WI38 (cell line): ENCODE results near the gene NTSR1.

Experiments used
- H3K4me3 ChIP-seq: 2 replicates; pipeline ENCODE4 v1.5.1; 2011; ENCODE audit warnings: low read depth, mild to moderate bottlenecking, control low read depth, low read length
- TF ChIP-seq, protein P1 (sequence below): IDR thresholded peaks from 2 replicates; pipeline ENCODE4 v1.5.1; 2012; ENCODE audit warnings: low read depth, mild to moderate bottlenecking, control low read depth, low read length

NTSR1 gene

DNA sequence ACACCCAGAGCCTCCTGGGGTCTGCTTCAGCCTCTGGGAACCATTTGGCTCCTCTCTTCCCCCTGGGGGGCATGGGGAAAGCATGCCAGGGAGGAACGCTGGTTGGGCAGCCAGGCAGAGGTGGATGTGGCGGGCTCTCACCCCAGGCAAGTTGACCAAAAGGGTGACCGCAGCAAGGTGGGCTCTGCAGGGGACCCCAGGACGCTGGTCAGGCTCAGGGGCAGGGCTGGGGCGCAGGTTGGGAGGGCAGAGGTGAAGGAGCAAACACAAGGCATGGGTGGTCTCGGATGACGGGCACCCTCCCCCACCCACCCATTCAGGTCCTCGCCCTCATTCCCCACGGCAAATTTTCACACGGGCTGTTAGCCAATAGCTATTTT, 57.4 kb downstream of the NTSR1 start:
- TF ChIP-seq, protein P1, sequence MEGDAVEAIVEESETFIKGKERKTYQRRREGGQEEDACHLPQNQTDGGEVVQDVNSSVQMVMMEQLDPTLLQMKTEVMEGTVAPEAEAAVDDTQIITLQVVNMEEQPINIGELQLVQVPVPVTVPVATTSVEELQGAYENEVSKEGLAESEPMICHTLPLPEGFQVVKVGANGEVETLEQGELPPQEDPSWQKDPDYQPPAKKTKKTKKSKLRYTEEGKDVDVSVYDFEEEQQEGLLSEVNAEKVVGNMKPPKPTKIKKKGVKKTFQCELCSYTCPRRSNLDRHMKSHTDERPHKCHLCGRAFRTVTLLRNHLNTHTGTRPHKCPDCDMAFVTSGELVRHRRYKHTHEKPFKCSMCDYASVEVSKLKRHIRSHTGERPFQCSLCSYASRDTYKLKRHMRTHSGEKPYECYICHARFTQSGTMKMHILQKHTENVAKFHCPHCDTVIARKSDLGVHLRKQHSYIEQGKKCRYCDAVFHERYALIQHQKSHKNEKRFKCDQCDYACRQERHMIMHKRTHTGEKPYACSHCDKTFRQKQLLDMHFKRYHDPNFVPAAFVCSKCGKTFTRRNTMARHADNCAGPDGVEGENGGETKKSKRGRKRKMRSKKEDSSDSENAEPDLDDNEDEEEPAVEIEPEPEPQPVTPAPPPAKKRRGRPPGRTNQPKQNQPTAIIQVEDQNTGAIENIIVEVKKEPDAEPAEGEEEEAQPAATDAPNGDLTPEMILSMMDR, result no peak
- no peak overlapping the region for H3K4me3 ChIP-seq

DNA sequence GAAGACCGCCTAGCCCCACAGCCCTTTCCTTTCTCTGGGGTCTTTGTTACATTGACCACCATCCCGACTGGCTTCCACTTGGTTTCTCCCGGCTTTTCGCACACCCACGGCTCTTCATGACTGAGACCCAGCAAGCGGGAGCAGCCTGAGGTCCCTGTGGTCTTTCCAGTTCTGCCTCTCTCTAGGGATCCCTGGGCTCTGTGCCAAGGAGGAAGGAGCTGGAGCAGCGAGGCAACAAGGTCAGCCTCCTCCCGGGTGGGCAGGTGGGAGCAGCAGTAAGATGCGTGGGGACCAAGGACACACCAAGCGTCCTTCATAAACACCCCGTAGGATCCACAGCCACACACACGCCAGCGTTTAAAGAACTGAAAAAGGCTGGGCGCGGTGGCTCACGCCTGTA, 58.1 kb downstream of the NTSR1 start:
- TF ChIP-seq, protein P1, result no peak
- no peak overlapping the region for H3K4me3 ChIP-seq

DNA sequence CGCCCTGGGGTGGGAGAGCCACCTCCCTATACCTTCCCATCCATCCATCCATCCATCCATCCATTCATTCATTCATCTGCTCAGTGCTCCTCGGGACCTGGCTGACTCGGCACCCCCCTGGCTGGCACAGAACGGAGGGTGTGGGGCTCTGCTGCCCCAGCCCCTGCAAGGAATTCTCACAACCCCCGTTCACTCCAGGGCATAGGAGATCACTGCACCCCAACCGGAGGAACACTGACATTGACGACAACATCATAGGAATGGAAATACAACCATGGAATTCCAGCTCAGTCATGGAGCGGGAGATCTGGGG, 59.6 kb downstream of the NTSR1 start:
- no peak overlapping the region for H3K4me3 ChIP-seq
- TF ChIP-seq, protein P1, result no peak

DNA sequence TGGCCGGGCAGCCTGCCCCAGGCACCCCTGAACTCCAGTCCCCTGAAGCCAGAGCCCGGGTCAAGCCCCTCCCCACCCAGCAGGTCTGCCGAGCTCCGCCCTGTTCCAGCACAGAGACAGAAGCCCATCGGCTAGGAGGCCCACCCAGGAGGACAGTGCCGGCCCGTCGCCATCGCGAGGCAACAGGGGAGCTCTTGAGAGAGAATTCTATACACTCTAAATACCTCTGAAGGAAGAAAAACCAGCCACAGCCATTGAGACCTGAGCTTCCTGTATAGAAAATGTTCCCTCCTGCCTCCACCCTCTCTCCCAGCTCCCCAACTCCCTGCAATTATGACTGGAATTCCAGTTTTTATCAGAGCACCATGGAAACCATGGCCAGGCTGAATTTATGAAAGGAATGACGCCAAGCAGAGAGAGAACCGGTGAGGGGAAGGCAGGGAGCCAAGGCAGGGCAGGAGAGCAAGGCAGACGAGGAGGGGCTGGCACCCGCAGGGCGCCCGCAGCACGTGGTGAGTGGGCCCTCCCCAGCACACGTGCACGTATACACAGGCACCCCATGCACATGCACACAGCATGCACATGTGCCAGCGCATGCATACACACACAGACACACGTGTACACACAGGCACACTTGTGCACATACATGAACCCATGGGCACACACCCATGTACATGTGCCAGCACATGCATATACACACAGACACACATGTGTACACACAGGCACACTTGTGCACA, 60.1 kb downstream of the NTSR1 start:
- TF ChIP-seq, protein P1, result no peak
- H3K4me3 ChIP-seq, result no peak overlapping the region

DNA sequence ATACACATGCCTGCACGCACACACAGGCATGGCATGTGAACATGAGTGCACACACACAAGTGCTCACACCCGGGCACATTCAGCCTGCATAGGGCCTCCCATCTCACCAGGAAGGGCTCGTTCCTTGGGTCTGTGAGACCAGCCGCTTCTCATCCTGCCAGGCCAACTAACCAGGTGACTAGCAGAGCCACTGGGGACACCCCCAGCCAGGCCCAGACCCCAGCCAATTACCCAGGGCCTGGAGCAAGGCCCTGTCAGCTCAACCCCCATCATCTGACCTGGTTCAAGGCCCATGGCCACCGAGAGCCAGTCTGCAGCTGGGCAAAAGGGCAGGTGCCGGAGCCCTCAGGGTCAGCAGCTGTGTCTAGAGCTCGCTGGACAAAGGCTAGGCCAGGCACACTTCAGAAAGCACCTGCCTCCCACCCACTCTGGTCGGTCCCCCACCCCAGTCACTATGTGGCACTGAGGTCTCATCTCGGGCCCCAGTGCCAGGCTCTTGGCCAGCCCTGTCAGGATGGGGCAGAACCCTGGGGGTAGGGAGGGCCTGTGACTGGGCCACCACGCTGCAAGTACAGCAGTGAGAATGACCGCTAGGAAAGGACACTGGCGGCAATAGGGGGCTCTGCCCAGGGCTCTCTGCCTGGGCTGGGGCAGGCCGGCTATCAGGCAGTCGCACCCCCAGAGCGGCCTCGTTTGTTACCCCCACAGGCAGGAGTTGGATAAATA, 60.9 kb downstream of the NTSR1 start:
- no peak overlapping the region for H3K4me3 ChIP-seq
- TF ChIP-seq, protein P1, result no peak

DNA sequence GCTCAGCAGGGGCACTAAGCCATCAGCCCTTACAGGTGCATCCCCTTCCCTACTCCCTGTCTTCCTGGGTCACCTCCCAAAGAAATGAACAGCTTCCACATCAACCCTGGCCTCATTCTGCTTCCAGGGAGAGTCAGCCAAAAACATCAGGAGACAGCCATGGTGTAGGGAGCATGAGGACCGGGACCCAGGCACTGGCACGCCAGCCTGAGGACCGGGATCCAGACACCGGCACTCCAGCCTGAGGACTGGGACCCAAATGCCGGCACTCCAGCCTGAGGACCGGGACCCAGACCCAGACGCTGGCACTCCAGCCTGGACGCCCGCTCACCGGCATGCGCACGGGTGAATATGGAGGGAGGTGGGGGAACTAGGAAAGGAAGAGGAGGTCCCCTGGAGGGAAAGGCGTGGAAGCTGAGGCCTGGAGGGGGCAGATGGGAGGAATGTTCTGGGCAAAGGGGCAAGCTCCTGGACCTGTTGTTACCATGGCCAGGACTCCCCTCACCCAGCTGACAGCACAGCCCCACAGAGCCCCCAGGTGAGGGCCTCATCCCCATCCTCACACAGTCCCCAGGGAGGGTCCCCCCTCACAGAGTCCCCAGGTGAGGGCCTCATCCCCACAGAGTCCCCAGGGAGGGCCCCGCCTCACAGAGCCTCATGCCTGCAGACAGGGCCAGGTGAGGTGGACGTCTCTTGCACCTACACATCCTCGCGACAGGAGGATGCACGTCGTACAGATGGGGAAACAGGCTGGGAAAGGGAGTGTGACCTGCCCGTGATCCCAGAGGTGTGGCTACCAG, 61.7 kb downstream of the NTSR1 start:
- TF ChIP-seq, protein P1, result no peak
- H3K4me3 ChIP-seq, result no peak overlapping the region

DNA sequence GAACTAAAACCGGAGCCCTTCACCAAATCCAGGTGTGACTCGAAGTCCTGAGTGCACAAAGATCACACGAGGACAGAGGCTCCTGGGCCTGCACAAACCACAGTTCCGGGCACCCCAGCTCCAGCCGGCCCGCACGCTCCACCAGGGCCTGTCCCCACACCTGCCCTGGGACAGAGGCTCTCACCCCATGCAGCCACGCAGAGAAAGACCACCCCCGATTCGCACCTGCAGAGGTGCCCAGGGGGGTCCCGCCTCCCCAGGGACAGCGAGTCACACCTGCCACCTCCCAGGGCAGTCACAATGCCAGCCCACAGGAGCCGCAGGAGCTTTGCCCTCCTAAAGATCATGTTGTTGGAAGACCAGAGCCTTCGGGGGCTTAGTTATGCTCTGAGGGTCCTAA, 62.3 kb downstream of the NTSR1 start:
- TF ChIP-seq, protein P1, result no peak

More for the DNA sequence above, 62.3 kb downstream of the NTSR1 start:
- H3K4me3 ChIP-seq, result no peak overlapping the region
